ENCODE measurements around the gene HDAC9. TPM values are rescaled to one million over a fixed set of nuclear protein-coding genes. Genes with fewer than 3 reads are reported as not detected.

Gene HDAC9
- total RNA-seq, 1 experiment from 2014 or later = 4.3 TPM

- H2AFZ ChIP-seq (ENCODE audit: low read depth, low read length, poor library complexity, severe bottlenecking) = no peak overlapping the region
- ATAC-seq (no peak), DNase-seq (ENCODE audit: low read depth, low spot score) (no peak)
- ChIA-PET CTCF (interaction anchor here (0.7 to 6.2 kb wide), 6 partner anchors 9 to 802 kb away, joined by 3 to 93 read pairs (median 8); no protein-coding TSS in a partner anchor), RAD21 (ENCODE audit: low non-redundant PET in 1 of 2, low total read pairs in 2 of 2, uncharacterized antibody in 2 of 2, unreplicated experiment in 2 of 2) (no interaction called here), POLR2A (interaction anchor here (1.8 kb wide), 1 partner anchor 214 kb away, joined by 7 read pairs; no protein-coding TSS in a partner anchor)
- no peaks in the 10 kb centered on the region for H3K36me3 ChIP-seq (ENCODE audit: control insufficient read depth in 1 of 2, insufficient read depth in 2 of 2, low read length in 2 of 2)
- H3K9me2 ChIP-seq (ENCODE audit: insufficient read depth) = no peaks in the 10 kb centered on the region
- H3K4me2 ChIP-seq (ENCODE audit: low read length) = no peak overlapping the region
- no peaks in the 10 kb centered on the region for H3K79me2 ChIP-seq (ENCODE audit: insufficient read depth, low read length)
- H4K20me1 ChIP-seq (ENCODE audit: insufficient read depth) = no peaks in the 10 kb centered on the region
- no peaks in the 10 kb centered on the region for H3K27me3 ChIP-seq (ENCODE audit: insufficient read depth, low read length)
- no peaks in the 10 kb centered on the region for H3K9me3 ChIP-seq (ENCODE audit: control insufficient read depth in 1 of 2, insufficient read depth in 1 of 2, low read depth in 1 of 2, low read length in 2 of 2)
- H3K4me1 ChIP-seq (ENCODE audit: control insufficient read depth in 1 of 2, insufficient read depth in 2 of 2, low read length in 2 of 2) = peaks cover 3 to 4% of the 10 kb centered on the region in 2 experiments; a peak in 2 of 4 replicates
- H3K27ac ChIP-seq (ENCODE audit: low read depth, low read length) = no peak overlapping the region
- H3K9ac ChIP-seq (ENCODE audit: low read length) = no peak overlapping the region
- BruUV-seq (replicated peaks) = no TSS peak
- intact Hi-C loops (cut with micrococcal nuclease) = no loop called here
- TF ChIP-seq ATF3 (IDR thresholded peaks at IDR 0.05) = no peak
- no peak for TF ChIP-seq CBX3 (IDR thresholded peaks at IDR 0.05; ENCODE audit: low read depth)
- no peak for TF ChIP-seq SP1 (IDR thresholded peaks at IDR 0.05; ENCODE audit: low read depth)
- TF ChIP-seq RAD21 (IDR thresholded peaks at IDR 0.05; ENCODE audit: low read depth) = no peak
- no peak for TF ChIP-seq CEBPB (IDR thresholded peaks at IDR 0.05; ENCODE audit: low read depth)
- TF ChIP-seq EZH2 (IDR thresholded peaks at IDR 0.05) = no peak
- no peak for TF ChIP-seq EZH2phosphoT487 (IDR thresholded peaks at IDR 0.05; ENCODE audit: borderline replicate concordance)
- no peak for TF ChIP-seq FOSL1 (IDR thresholded peaks at IDR 0.05; ENCODE audit: low read depth)
- TF ChIP-seq JUND (IDR thresholded peaks at IDR 0.05) = no peak
- TF ChIP-seq POLR2AphosphoS5 (IDR thresholded peaks at IDR 0.05; ENCODE audit: low read depth, low read length) = no peak
- TF ChIP-seq, protein P1, sequence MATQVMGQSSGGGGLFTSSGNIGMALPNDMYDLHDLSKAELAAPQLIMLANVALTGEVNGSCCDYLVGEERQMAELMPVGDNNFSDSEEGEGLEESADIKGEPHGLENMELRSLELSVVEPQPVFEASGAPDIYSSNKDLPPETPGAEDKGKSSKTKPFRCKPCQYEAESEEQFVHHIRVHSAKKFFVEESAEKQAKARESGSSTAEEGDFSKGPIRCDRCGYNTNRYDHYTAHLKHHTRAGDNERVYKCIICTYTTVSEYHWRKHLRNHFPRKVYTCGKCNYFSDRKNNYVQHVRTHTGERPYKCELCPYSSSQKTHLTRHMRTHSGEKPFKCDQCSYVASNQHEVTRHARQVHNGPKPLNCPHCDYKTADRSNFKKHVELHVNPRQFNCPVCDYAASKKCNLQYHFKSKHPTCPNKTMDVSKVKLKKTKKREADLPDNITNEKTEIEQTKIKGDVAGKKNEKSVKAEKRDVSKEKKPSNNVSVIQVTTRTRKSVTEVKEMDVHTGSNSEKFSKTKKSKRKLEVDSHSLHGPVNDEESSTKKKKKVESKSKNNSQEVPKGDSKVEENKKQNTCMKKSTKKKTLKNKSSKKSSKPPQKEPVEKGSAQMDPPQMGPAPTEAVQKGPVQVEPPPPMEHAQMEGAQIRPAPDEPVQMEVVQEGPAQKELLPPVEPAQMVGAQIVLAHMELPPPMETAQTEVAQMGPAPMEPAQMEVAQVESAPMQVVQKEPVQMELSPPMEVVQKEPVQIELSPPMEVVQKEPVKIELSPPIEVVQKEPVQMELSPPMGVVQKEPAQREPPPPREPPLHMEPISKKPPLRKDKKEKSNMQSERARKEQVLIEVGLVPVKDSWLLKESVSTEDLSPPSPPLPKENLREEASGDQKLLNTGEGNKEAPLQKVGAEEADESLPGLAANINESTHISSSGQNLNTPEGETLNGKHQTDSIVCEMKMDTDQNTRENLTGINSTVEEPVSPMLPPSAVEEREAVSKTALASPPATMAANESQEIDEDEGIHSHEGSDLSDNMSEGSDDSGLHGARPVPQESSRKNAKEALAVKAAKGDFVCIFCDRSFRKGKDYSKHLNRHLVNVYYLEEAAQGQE (IDR thresholded peaks at IDR 0.05; ENCODE audit: low read depth) = no peak
- no peak overlapping the region for H3K4me3 ChIP-seq (replicated peaks in 1 of 2; ENCODE audit: low read depth in 1 of 2, low read length in 2 of 2)
These were observed 76.6 kb downstream of the HDAC9 start for GRCh38 chr7:18572154-18572553.
